ENCODE results near the gene COG4.

Gene COG4

GRCh38 chr16:70568601-70569237 lies 45.4 kb upstream of the COG4 start:
- TF ChIP-seq, protein P1, sequence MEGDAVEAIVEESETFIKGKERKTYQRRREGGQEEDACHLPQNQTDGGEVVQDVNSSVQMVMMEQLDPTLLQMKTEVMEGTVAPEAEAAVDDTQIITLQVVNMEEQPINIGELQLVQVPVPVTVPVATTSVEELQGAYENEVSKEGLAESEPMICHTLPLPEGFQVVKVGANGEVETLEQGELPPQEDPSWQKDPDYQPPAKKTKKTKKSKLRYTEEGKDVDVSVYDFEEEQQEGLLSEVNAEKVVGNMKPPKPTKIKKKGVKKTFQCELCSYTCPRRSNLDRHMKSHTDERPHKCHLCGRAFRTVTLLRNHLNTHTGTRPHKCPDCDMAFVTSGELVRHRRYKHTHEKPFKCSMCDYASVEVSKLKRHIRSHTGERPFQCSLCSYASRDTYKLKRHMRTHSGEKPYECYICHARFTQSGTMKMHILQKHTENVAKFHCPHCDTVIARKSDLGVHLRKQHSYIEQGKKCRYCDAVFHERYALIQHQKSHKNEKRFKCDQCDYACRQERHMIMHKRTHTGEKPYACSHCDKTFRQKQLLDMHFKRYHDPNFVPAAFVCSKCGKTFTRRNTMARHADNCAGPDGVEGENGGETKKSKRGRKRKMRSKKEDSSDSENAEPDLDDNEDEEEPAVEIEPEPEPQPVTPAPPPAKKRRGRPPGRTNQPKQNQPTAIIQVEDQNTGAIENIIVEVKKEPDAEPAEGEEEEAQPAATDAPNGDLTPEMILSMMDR (conservative IDR thresholded peaks at IDR 0.05; ENCODE audit: low read depth, low read length), result no peak
- H3K4me3 ChIP-seq (ENCODE audit: low read length), result no peak overlapping the region
- no peak for DNase-seq (ENCODE audit: low read depth)

DNA sequence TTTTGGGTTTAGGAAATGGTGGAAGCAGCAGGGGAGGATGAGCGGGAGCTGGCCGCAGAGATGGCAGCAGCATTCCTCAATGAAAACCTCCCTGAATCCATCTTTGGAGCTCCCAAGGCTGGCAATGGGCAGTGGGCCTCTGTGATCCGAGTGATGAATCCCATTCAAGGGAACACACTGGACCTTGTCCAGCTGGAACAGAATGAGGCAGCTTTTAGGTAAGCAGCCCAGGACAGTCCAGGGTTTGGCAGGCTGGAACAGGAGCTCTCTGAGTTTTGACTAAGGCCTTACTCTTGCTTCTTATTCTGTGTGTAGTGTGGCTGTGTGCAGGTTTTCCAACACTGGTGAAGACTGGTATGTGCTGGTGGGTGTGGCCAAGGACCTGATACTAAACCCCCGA lies 41.7 kb upstream of the COG4 start:
- no peak overlapping the region for H3K4me3 ChIP-seq (ENCODE audit: low read length)
- no peak for DNase-seq (ENCODE audit: low read depth)
- TF ChIP-seq, protein P1 (conservative IDR thresholded peaks at IDR 0.05; ENCODE audit: low read depth, low read length), result no peak

DNA sequence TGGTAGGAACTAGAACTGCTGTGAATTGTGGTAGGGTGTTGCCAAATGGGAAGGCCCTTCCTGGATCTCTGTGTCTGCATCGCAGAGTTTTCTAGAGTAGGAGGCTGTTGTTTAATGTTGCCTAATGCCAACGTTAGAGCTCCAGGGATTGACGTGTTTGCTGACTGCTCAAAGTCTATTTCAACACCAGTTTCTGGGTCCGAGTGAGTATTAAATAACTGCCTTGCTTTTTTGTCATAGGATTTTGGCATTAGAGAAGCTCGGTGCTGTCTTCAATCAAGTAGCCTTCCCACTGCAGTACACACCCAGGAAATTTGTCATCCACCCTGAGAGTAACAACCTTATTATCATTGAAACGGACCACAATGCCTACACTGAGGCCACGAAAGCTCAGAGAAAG lies 40.3 kb upstream of the COG4 start:
- TF ChIP-seq, protein P1 (conservative IDR thresholded peaks at IDR 0.05; ENCODE audit: low read depth, low read length), result no peak
- no peak for DNase-seq (ENCODE audit: low read depth)
- H3K4me3 ChIP-seq (ENCODE audit: low read length), result no peak overlapping the region

DNA sequence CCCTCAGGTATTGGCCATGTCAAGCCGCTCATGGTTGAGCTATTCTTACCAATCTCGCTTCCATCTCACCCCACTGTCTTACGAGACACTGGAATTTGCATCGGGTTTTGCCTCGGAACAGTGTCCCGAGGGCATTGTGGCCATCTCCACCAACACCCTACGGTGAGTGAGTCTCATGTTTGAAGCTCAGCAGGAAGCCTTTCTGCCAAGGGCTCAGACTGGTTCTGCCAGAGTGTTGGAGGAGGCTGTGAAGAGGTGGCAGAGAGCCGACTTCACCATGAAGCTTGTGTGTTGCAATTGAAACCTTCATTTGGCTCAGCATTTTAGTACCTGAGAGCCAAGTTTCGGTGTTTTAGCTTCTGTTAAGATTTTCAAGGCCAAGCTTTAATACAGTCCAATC lies 38.3 kb upstream of the COG4 start:
- TF ChIP-seq, protein P1 (conservative IDR thresholded peaks at IDR 0.05; ENCODE audit: low read depth, low read length), result no peak
- DNase-seq (ENCODE audit: low read depth), result no peak
- no peak overlapping the region for H3K4me3 ChIP-seq (ENCODE audit: low read length)

GRCh38 chr16:70556063-70556462 lies 32.7 kb upstream of the COG4 start:
- H3K4me3 ChIP-seq (ENCODE audit: low read length), result no peak overlapping the region
- DNase-seq (ENCODE audit: low read depth), result no peak
- TF ChIP-seq, protein P1 (conservative IDR thresholded peaks at IDR 0.05; ENCODE audit: low read depth, low read length), result no peak

GRCh38 chr16:70553645-70554044 lies 30.3 kb upstream of the COG4 start:
- no peak for DNase-seq (ENCODE audit: low read depth)
- TF ChIP-seq, protein P1 (conservative IDR thresholded peaks at IDR 0.05; ENCODE audit: low read depth, low read length), result no peak

GRCh38 chr16:70552675-70553074 lies 29.3 kb upstream of the COG4 start:
- TF ChIP-seq, protein P1 (conservative IDR thresholded peaks at IDR 0.05; ENCODE audit: low read depth, low read length), result no peak
- no peak for DNase-seq (ENCODE audit: low read depth)
- H3K4me3 ChIP-seq (ENCODE audit: low read length), result no peak overlapping the region

More at GRCh38 chr16:70553645-70554044, 30.3 kb upstream of the COG4 start:
- no peak overlapping the region for H3K4me3 ChIP-seq (ENCODE audit: low read length)

Measured in retinal pigment epithelial cell (primary cell).